ENCODE measurements around the gene SNX9. TPM values are rescaled to one million over a fixed set of nuclear protein-coding genes. Genes with fewer than 3 reads are reported as not detected.

SNX9 gene
- total RNA-seq, 2 donors from 2014 or later: 19.8 to 24.1 TPM

DNA sequence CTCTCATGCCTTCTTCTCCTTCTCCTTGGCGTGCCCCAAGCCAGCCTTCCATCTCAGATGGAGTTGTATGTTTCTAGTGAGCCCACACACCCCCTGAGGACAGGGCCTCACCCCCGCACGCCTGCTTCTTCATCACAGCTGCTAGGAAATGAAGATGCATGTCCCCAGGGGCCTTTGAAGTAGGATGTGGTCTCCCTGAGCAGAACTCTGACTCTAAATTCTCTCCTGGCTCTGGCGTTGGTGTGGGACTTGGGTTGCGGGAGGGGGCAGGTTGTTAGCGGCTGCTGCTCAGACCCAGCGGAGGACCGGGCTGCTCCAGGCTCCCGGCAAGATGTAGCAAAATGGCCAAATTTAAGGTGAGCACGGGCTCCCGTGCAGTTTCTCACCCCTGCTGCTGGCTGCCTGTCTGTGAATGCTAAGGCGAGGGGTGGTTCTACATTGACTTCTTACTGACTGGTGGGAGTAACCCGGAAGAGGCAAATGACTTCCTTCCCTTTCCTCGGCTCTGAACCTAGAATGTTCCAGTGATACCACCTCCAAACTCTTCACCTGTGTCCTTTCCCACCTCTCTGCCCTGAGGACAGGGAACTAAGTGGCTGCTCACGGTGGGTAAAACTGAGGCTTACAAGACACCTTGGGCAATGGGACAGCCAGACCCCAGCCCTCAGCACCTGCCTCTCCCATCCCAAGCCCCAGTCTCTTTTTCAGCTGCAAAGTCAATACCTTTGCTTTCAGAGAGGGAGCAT, 167.4 kb downstream of the SNX9 start:
- H3K36me3 ChIP-seq (replicated peaks in 1 of 2; ENCODE audit: insufficient read depth in 1 of 2, low read depth in 2 of 2): no peaks in the 10 kb centered on the region
- TF ChIP-seq, protein P1, sequence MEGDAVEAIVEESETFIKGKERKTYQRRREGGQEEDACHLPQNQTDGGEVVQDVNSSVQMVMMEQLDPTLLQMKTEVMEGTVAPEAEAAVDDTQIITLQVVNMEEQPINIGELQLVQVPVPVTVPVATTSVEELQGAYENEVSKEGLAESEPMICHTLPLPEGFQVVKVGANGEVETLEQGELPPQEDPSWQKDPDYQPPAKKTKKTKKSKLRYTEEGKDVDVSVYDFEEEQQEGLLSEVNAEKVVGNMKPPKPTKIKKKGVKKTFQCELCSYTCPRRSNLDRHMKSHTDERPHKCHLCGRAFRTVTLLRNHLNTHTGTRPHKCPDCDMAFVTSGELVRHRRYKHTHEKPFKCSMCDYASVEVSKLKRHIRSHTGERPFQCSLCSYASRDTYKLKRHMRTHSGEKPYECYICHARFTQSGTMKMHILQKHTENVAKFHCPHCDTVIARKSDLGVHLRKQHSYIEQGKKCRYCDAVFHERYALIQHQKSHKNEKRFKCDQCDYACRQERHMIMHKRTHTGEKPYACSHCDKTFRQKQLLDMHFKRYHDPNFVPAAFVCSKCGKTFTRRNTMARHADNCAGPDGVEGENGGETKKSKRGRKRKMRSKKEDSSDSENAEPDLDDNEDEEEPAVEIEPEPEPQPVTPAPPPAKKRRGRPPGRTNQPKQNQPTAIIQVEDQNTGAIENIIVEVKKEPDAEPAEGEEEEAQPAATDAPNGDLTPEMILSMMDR (IDR thresholded peaks at IDR 0.05): no peak
- no peak for TF ChIP-seq POLR2A (IDR thresholded peaks at IDR 0.05)
- H3K27ac ChIP-seq: peak overlapping the region; percentile 56 to 77 (median 72)
- H3K4me3 ChIP-seq: no peak overlapping the region
- H3K9me3 ChIP-seq: no peaks in the 10 kb centered on the region
- no peak for ATAC-seq
- intact Hi-C loops (cut with DNase I): no loop called here
- H3K27me3 ChIP-seq: no peaks in the 10 kb centered on the region
- WGBS, 2 donors: 59 to 61% methylated on average over 15 of the region's 15 CpGs
- peaks cover 59% of the 10 kb centered on the region for H3K4me1 ChIP-seq
- no peak for DNase-seq

- no peaks in the 10 kb centered on the region for H3K27me3 ChIP-seq
- no peak overlapping the region for H3K4me3 ChIP-seq
- DNase-seq (peak in 2 of 4 donors; percentile 50 to 52), ATAC-seq (no peak)
- TF ChIP-seq POLR2A (IDR thresholded peaks at IDR 0.05): no peak
- TF ChIP-seq, protein P1 (IDR thresholded peaks at IDR 0.05): no peak
- H3K27ac ChIP-seq: peak overlapping the region; percentile 56 to 77 (median 72)
- no peaks in the 10 kb centered on the region for H3K9me3 ChIP-seq
- WGBS, 2 donors: 42 to 55% methylated on average over 11 of the region's 11 CpGs
- intact Hi-C loops (cut with DNase I): no loop called here
- H3K36me3 ChIP-seq (replicated peaks in 1 of 2; ENCODE audit: insufficient read depth in 1 of 2, low read depth in 2 of 2): no peaks in the 10 kb centered on the region
- peaks cover 53% of the 10 kb centered on the region for H3K4me1 ChIP-seq
Observed at GRCh38 chr6:157991067-157991432, 168.0 kb downstream of the SNX9 start.

DNA sequence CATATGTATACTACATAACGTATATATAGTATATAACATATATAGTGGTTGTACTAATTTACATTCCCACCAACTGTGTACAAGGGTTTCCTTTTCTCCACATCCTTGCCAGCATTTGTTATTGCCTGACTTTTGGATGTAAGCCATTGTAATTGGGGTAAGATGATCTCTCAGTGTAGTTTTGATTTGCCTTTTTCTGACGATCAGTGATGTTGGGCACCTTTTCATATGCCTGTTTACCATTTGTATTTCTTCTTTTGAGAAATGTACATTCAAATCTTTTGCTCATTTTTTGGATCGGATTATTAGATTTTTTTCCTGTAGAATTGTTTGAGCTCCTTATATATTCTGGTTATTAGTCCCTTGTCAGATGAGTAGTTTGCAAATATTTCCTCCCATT, 170.0 kb downstream of the SNX9 start:
- Histone ChIP-seq H3K27ac (no peak overlapping the region), H3K4me1 (peaks cover 52% of the 10 kb centered on the region), H3K4me3 (no peak overlapping the region), H3K9me3 (no peaks in the 10 kb centered on the region), H3K36me3 (replicated peaks in 1 of 2; ENCODE audit: insufficient read depth in 1 of 2, low read depth in 2 of 2) (no peaks in the 10 kb centered on the region), H3K27me3 (no peaks in the 10 kb centered on the region)
- no peak for TF ChIP-seq POLR2A (IDR thresholded peaks at IDR 0.05)
- TF ChIP-seq, protein P1 (IDR thresholded peaks at IDR 0.05): no peak
- DNase-seq (no peak), ATAC-seq (no peak)
- intact Hi-C loops (cut with DNase I): no loop called here
- 57 to 68% methylated on average over 3 of the region's 3 CpGs for WGBS, 2 donors

DNA sequence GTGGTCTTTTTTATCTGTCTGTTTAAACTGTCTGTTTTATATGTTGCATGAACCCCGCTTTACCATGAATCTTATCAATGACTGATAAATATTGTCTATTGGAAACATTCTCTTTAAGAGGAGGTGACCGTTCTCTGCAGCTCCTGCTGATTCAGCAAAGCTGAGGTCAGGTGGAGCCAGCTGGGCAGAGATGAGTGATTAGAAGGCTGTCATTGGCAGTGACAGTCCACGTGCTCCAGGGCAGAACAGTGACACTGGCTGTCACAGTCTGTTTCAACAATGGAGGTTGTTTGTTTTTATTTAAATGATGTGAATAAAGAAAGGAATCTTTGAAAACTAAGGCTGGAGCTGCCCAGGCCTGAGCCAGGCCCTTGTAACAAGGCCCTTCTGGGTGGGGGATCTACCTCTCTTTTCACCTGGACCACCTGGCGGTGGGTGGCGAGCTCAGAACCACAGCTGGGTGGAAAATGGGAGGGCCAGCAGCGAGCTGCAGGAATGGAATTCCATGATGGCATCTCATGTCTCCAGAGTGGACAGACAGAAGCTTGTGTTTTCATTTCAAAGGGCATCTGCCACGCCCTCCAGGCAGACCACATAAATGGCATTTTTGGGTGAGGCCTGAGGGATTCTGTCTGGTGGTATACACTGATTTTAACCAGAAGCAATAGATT, 171.2 kb downstream of the SNX9 start:
- H3K27ac ChIP-seq: no peak overlapping the region
- peaks cover 53% of the 10 kb centered on the region for H3K4me1 ChIP-seq
- DNase-seq (peak in 1 of 4 donors; percentile 16), ATAC-seq (no peak)
- 67 to 70% methylated on average over 6 to 7 of the region's 7 CpGs for WGBS, 2 donors
- TF ChIP-seq POLR2A (IDR thresholded peaks at IDR 0.05): no peak
- intact Hi-C loops (cut with DNase I): no loop called here
- no peaks in the 10 kb centered on the region for H3K36me3 ChIP-seq (replicated peaks in 1 of 2; ENCODE audit: insufficient read depth in 1 of 2, low read depth in 2 of 2)
- no peaks in the 10 kb centered on the region for H3K9me3 ChIP-seq
- H3K27me3 ChIP-seq: no peaks in the 10 kb centered on the region
- H3K4me3 ChIP-seq: no peak overlapping the region

Small RNA genes lying within 50 kb of the gene (small RNA-seq; reads per million reads assigned to genes)
- gene HSPE1P26: not detected
- gene RNU6-786P: not detected

Other genes starting within 250 kb of the SNX9 start
- 10 to 100 TPM; 12.2 to 14.8 TPM for gene SYNJ2, start 158.6 kb downstream of the SNX9 start, total RNA-seq

Measured in body of pancreas (tissue), 4 donors.